Measurements from ENCODE around the gene PCSK7.
"Not testable (repeated sequence)": the region's sequence is repeated elsewhere in the genome, so short reads cannot be mapped to it uniquely, and the experiment has no call there.

The PCSK7 gene

DNA sequence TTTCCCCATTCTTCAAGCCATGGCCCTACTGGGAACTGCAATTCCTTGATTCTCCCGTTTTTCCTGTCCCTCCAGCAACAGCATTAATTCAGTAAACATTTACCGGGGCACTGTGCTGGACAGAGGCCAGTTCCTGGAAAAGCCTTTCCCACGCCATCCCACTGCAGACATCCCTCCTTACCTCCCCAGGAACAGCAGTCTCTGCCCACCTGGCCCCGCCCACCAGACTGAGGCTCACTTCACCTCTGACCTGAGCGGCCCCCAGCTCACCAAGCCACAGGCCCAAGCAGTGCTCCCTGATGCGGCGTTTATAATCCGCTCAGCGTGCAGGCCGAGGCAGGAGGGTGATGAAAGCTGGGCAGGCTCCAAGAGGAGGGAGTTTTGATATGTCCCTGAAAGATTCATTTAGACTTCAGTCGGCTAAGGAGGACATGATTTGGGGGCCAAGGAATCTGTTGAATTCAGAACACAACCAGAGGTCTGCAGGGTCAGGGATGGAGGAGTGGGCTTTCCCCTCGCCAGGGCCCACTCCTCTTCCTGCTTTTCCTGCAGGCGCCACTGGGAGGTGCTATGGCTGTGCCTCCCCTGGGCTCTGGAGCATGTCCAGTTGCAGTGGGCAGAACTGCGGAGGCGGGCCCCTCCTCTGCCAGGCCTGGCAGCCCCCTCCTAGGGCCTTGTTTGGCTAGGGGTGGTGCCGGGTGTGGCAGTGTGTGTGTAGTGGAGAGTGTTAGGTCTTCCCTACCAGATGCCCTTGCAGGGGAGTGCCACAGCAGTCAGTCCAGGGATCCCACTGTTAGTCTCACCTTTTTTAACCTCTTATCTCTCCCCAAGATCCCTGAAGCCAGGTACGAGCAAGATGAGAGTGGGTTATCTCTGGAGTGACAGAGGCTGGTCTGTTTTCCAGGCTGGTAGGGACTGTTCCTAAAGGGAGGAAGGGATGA lies 34.1 kb downstream of the PCSK7 start:
- no peak for DNase-seq

DNA sequence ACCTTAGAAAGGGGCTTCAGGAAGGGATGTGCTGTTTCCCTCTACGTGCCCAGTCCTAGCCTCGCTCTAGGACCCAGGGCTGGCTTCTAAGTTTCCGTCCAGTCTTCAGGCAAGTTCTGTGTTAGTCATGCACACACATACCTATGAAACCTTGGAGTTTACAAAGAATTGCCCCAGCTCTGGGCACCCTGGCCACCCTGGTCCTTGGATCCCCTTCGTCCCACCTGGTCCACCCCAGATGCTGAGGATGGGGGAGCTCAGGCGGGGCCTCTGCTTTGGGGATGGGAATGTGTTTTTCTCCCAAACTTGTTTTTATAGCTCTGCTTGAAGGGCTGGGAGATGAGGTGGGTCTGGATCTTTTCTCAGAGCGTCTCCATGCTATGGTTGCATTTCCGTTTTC lies 34.9 kb downstream of the PCSK7 start:
- DNase-seq, result no peak

DNA sequence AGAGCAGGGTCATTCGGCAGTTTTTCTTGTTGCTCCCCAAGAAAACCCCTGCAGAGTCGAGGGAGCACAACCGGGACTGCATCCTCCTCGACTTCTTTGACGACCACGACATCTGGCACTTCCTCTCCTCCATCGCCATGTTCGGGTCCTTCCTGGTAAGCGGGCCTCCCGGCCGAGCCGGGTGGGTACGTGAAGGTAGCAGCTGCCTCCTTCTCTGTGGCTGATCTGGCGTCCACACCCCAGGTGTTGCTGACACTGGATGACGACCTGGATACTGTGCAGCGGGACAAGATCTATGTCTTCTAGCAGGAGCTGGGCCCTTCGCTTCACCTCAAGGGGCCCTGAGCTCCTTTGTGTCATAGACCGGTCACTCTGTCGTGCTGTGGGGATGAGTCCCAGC lies 36.1 kb downstream of the PCSK7 start:
- no peak for DNase-seq

DNA sequence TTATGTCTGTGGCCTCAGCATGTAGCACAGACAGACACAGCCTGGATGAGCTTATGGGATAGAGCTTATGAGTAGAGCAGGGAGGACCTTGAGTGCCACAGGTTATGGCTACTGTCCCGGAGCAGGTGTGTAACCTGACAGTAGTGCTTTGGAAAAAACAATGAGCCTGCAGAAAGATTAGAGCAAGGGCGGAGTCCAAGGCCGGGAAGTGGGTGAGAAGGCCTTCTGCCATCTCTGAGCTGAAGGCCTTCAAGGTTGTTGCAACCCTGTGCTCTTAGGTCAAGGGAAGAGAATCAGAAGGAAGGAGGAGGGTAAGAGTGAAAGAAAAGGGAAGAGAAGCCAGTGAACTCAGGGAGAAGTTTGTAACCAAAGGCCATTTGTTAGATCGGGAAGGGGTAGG lies 36.6 kb downstream of the PCSK7 start:
- DNase-seq, result no peak

DNA sequence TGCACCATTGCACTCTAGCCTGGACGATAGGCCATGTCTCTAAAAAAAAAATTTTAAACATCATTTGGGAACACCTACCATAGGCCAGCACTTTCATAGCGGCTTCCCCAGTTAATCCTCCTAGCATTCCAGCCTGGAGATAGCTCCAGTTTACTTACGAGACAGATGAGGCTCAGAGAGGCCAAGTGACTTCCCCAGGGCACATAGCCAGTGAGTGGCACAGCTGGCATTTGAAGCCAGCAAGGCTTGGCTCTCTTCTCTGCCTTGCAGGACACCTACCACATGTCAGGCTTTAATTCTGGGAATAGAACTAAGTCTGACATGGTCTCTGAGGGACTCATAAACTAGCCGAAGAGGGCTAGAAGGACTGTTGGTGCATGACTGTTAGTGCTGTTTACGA lies 37.6 kb downstream of the PCSK7 start:
- DNase-seq, result no peak

DNA sequence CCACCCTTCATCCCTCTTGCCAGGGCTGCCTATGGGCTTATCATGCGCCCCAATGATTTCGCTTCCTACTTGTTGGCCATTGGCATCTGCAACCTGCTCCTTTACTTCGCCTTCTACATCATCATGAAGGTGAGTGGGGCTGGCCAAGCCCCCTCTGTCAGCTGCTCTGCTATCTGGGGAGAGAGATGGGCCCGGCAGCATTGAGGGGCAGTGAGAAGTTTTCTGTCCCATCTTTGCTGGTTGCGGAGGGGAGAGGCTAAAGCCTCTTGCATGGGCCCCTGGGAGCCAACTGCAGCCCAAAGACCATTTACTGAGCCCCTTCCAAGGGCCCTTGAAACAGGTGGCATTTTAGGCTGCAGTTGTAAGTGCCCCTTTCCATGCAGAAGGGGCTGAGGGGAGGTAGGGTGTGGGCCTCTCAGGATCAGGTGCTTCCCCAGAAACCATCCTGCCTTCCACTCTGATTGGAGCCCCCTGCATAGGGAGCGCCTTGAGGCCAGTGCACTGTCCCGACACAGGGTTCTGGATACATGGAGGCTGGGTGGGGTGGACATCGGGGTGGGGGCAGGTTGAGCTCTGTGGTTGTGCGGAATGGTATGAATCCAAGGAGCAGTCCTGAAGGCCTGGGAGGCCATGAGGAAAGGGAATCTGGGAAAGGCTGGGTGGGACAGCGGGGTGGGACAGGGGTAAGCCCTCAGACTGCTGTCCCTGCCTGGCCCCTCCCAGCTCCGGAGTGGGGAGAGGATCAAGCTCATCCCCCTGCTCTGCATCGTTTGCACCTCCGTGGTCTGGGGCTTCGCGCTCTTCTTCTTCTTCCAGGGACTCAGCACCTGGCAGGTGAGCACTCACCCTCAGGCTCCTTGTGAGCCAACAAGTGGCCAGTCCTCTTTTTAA lies 38.5 kb downstream of the PCSK7 start:
- DNase-seq, result no peak

DNA sequence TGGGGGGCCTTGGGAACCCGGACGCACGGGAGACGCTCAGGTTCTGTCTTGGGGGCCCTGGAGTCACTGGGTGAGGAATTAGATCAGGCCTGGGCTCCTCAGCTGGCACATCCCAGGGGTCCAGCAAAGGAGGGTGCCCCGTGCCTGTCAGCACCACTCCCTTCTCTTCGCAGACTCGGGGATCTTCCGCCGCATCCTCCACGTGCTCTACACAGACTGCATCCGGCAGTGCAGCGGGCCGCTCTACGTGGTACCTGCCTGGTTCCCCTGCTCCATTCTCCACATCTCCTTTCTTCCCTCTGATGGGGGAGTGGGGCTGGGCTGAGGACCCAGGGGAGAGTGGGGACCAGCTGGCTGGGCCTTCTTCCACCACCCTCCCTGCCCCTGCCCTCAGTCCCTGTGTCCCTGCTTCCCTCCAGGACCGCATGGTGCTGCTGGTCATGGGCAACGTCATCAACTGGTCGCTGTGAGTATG lies 39.4 kb downstream of the PCSK7 start:
- no peak for DNase-seq

DNA sequence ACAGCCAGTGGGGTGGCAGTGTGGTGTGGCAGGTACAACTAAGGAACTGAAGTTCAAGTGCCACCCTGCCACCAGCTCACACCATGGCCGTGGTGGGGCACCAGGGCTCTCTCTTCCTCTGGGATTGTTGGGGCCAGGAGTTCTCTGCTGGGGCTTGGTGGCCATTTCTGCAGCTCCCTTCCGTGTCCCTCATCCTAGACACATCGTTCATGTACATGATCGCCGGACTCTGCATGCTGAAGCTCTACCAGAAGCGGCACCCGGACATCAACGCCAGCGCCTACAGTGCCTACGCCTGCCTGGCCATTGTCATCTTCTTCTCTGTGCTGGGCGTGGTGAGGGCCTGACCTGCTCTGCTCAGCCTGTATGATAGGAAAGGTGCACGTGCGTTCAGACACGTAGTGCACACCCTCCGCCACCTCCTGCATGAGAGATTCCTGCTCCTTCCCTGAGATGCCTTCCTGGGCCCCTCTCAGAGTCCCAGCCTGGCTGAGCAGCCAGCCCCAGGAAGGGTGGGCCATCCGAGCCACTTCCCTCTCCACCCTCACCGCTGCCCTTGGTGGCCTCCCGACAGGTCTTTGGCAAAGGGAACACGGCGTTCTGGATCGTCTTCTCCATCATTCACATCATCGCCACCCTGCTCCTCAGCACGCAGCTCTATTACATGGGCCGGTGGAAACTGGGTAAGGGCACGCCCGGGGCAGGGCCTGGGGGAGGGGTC lies 40.0 kb downstream of the PCSK7 start:
- no peak for DNase-seq

DNA sequence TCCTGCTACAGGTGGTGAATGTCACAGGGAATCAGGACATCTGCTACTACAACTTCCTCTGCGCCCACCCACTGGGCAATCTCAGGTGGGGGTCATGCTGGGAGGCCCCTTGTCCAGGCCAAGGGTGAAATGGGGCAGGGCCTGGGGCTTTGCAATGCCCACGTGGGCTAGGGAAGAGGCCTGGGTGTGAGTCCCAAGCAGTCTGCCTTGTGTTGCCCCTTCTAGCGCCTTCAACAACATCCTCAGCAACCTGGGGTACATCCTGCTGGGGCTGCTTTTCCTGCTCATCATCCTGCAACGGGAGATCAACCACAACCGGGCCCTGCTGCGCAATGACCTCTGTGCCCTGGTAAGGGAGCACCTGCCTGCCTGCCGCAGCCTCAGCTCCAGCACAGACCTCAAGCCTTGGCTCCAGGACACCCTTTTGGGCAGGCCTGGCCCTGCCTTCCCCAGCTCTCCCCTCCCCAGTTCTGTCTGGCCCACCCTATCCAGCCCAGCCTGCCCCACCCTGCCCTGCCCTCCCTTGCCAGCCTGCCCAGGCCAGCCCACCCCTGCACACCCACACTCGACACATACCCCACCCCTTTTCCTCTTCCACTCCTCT lies 41.8 kb downstream of the PCSK7 start:
- no peak for DNase-seq

DNA sequence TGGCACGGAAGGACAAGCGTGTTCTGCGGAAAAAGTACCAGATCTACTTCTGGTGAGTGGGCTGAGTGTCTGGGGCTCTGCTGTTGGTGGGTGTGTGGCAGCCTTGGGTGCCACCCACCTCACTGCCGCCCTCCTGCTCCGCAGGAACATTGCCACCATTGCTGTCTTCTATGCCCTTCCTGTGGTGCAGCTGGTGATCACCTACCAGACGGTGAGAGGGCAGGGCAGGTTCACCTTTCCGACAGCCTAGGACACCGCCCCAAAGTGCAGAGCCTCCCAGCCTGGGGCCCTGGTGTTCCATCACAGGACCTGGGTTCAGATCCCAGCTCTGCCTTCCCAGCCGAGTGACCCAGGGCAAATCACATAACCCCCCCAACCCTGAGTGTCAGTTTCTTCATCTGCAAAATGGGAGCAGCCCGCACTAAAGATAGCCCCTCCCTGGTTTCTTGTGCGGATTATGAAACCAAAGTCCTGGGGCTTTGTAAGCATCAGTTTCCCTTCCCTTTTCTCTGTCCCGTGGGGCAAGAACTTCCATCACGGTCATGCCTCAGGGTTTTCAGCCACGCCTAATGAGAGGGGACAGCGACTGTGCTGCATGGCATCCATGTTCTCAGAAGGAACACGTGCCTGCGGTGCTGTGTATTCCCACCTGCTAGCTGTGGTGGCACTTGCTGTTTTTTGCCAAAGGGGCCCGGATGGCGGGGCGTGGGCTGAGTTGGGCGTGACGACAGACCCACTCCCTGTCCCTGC lies 42.5 kb downstream of the PCSK7 start:
- DNase-seq, result no peak

DNA sequence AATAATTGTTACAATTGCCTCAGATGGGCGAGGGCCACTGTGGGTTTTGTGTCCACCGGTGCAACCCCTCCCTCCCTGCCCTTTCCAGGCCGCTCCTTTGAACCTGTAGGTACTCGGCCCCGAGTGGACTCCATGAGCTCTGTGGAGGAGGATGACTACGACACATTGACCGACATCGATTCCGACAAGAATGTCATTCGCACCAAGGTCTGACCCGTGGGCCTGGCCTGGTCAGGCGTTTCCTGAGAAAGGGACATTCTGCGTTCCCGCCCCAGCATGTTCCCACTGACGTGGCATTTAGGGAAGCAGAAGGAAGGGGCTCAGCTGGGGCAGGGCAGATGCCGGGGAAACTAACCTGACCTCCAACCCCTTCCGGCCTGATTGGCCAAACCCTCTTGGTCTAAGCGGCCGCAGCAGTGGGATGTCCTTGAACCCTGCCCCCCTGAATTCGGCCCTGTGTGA lies 43.2 kb downstream of the PCSK7 start:
- DNase-seq, result no peak

DNA sequence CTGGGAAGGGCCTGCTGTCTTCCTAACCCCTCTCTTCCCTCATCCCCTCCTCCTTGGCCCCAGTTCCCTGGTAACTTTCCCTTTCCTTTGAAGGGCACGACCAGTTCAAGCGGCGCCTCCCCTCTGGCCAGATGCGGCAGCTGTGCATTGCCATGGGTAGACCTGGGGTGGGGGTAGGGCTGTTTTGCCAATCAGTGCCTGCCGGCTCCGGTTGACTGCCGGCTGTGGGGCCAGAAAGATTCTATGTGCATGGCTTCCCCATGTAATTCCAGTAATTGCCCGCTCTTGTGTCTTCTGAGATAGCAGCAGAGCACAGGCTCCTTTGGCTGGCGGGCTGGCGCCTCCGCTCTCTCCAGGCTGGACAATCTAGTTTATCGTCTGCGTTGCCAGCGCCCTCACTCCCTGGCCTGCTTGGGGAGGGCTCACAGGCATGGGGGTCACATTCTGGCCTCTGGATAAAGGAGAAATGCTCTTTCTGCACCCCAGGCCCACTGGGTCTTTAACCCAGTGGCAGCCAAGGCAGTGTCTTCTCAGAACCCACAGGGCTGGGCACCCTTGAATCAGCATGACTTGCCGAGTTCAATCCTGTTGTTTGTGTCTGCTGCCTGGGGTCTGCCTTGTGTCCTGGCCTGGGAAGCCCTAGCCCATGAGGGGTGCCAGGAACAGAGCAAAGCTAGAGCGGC lies 43.9 kb downstream of the PCSK7 start:
- no peak for DNase-seq

DNA sequence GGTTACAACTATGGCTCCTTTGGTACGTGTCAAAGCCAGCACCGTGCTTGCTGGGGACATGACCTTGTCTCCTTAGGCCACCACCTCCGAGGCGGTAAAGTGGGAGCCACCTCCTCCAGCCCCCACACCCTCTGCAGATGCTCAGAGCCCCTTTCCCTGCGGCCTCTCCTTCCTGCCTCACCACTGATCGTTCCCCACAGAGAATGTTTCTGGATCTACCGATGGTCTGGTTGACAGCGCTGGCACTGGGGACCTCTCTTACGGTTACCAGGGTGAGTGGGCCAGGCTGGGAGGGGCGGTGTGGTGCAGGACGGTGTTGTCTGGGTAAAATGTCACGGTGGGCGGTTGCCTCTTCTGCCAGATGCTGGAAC lies 44.5 kb downstream of the PCSK7 start:
- no peak for DNase-seq

DNA sequence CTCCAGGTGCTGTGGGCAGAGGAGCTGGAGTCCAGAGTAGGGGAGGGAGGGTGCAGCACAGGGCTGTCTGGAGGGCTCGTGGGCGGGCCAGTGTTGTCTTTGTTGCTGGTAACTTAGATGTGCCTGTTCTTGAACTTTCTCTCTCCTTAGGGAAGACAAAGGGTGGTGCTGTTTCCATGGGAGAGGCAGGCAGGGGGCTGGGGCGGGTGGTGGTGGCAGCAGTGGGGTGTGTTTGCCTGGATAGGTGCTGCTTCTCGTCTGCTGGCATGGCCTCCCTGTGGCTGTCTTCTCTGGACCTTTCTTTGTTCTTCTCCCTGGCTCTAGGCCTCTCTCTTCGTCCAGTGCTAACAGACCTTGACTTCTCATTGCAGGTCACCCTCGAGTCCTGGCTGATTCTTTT lies 44.9 kb downstream of the PCSK7 start:
- DNase-seq, result no peak

DNA sequence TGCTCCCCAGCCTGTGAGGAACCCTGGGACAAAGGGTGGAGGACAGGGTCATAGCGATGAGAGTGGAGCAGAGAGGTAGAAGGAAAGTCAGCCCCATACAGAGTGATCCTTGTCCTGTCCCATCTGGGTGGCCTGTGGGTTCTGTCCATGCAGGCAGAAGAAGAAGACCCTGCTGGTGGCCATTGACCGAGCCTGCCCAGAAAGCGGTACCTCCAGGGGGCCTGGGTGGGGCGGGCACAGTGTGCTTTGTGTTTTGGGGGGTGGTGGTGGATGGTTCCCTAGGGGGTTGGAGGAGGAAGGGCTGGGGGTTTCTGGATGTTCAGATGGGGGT lies 45.5 kb downstream of the PCSK7 start:
- no peak for DNase-seq

DNA sequence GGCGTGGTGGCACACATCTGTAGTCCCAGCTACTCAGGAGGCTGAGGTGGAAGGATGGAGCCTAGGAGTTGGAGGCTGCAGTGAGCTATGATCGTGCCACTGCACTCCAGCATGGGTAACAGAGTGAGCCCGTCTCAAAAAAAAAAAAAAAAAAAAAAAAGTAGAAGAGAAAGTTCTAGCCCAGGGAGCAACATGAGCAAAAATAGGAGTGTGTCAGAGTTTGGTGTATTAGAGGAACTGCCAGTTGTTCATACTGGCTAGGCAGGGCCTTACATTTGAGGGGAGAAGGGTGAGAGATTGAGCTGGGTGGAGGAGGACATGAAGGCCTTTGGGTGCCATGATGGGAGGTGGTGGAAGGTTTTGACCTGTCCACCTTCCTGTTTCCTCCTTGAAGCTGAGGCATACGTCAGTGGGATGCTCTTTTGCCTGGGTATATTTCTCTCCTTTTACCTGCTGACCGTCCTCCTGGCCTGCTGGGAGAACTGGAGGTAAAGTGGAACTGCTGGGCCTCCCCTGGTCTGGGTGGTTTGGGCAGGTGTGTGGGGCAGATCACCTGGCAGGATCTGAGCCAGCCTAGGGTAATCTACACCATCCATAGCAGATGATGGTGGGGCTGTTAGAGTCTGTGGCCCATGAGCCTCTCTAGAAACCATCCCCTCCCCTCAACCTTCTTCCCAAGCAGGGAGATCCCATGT lies 46.0 kb downstream of the PCSK7 start:
- no peak for DNase-seq

DNA sequence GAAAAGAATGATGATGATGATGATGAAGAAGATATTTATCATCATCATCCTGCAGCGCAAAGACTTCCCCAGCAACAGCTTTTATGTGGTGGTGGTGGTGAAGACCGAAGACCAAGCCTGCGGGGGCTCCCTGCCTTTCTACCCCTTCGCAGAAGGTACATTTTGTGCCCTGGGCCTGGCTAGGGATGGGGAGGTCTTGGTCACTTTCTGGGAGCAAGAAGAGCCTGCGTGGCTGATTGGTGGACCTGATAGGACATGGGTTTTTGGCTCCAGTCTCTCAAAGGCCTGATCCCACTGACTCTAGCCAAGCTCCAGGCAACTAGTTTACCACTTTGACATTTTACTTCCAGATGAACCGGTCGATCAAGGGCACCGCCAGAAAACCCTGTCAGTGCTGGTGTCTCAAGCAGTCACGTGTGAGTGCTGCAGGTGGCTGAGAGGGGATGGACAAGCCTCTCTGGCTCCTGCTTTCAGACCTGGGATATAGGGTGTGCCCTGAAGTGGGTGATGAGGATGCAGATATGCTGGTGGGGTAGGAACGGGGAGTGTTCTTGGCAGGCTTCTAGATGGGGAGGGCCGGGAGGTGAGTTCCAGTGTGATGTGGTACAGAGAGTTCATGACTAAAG lies 48.0 kb downstream of the PCSK7 start:
- DNase-seq, result no peak

DNA sequence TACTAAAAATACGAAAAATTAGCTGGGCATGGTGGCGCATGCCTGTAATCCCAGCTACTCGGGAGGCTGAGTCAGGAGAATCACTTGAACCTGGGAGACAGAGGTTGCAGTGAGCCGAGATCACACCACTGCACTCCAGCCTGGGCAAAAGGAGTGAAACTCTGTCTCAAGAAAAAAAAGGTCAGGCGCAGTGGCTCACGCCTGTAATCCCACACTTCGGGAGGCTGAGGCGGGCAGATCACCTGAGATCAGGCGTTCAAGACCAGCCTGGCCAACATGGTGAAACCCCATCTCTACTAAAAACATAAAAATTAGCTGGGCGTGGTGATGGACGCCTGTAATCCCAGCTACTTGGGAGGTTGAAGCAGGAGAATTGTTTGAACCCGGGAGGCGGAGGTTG lies 48.7 kb downstream of the PCSK7 start:
- DNase-seq, result not testable (repeated sequence)

DNA sequence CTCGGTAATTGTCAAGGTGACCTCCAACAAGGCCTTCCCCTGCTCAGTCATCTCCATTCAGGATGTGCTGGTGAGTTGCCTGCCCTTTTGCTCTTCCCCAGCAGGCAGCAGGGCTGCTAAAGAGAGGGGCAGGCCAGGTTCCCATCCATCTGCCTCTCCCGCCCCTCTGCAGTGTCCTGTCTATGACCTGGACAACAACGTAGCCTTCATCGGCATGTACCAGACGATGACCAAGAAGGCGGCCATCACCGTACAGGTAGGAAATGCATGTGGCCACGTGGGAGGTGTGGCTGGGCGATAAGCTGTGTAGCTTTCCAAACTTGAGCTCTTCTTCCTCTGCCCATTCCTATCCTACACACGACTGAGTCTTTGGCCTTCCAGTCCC lies 49.3 kb downstream of the PCSK7 start:
- no peak for DNase-seq

All from SHP77 (cell line).